Neural cell (in vitro differentiated cells): ENCODE results near the gene OSCAR. TPM values are rescaled to one million over a fixed set of nuclear protein-coding genes. Genes with fewer than 3 reads are reported as not detected.

Experiments
- H2AFZ ChIP-seq: fragments of 200-600, 300-800 bp; sonication (generic), shearing (Covaris generic); 2 replicates; pipeline ENCODE4 v1.6.0; 2014; ENCODE audit warnings: low read depth, mild to moderate bottlenecking, antibody characterized with exemption, low read length, moderate library complexity
- H3F3A ChIP-seq: fragments of 200-600 bp; shearing (Covaris generic); 2 replicates; pipeline ENCODE4 v1.6.1; 2016; ENCODE audit warnings: mild to moderate bottlenecking, moderate library complexity, mixed read lengths, antibody characterized with exemption, low read length; ENCODE audit not compliant: insufficient read depth, poor library complexity, severe bottlenecking
- H3K27ac ChIP-seq: fragments of 200-600, 300-800 bp; sonication (generic), shearing (Covaris generic); 2 replicates; pipeline ENCODE4 v1.5.1; 2014; ENCODE audit warnings: mild to moderate bottlenecking, low read length, moderate library complexity
- H3K27me3 ChIP-seq: fragments of 300-800, 200-600 bp; sonication (generic), shearing (Covaris generic); 2 replicates; pipeline ENCODE4 v1.6.0; 2014; ENCODE audit warnings: mild to moderate bottlenecking, low read depth, low read length, moderate library complexity; ENCODE audit not compliant: insufficient read depth
- H3K36me3 ChIP-seq: fragments of 300-800, 200-600 bp; sonication (generic), shearing (Covaris generic); 2 replicates; pipeline ENCODE4 v1.5.1; 2014; ENCODE audit warnings: mild to moderate bottlenecking, antibody characterized with exemption, low read length, moderate library complexity; ENCODE audit not compliant: insufficient read depth
- H3K4me2 ChIP-seq: fragments of 300-800, 200-600 bp; sonication (generic), shearing (Covaris generic); 2 replicates; pipeline ENCODE4 v1.6.0; 2014; ENCODE audit warnings: mild to moderate bottlenecking, low read length
- H3K4me3 ChIP-seq: fragments of 300-800, 200-600 bp; sonication (generic), shearing (Covaris generic); 2 replicates; pipeline ENCODE4 v1.5.1; 2014; ENCODE audit warnings: mild to moderate bottlenecking, low read length, moderate library complexity
- H3K79me2 ChIP-seq: fragments of 200-600 bp; shearing (Covaris generic); replicated peaks from 2 replicates; pipeline ENCODE4 v1.6.0; 2014; ENCODE audit warnings: mild to moderate bottlenecking, low read length, moderate library complexity; ENCODE audit not compliant: insufficient read depth
- H3K9ac ChIP-seq: fragments of 300-800, 200-600 bp; sonication (generic), shearing (Covaris generic); 2 replicates; pipeline ENCODE4 v1.6.1; 2016; ENCODE audit warnings: mild to moderate bottlenecking, low read length, mixed read lengths
- H3K9me2 ChIP-seq: fragments of 200-600 bp; shearing (Covaris generic); 2 replicates; pipeline ENCODE4 v1.6.1; 2016; ENCODE audit warnings: mild to moderate bottlenecking, low read length, mixed read lengths; ENCODE audit not compliant: insufficient read depth
- H3K9me3 ChIP-seq: fragments of 200-600, 300-800 bp; sonication (generic), shearing (Covaris generic); 2 replicates; pipeline ENCODE4 v1.6.1; 2016; ENCODE audit warnings: mild to moderate bottlenecking, mixed run types, low read length, moderate library complexity, mixed read lengths
- H4K20me1 ChIP-seq: fragments of 200-600 bp; shearing (Covaris generic); 2 replicates; pipeline ENCODE4 v1.6.1; 2016; ENCODE audit warnings: mild to moderate bottlenecking, mixed run types; ENCODE audit not compliant: insufficient read depth
- CTCF ChIP-seq: fragments of 450-650 bp; IDR thresholded peaks from 2 replicates; pipeline ENCODE4 v1.5.1; 2014; ENCODE audit warnings: antibody characterized with exemption, mild to moderate bottlenecking, moderate library complexity; ENCODE audit not compliant: poor library complexity, severe bottlenecking
- EP300 ChIP-seq: fragments of 450-650 bp; conservative IDR thresholded peaks from 2 replicates; pipeline ENCODE4 v1.6.1; 2014; ENCODE audit warnings: antibody characterized with exemption, mild to moderate bottlenecking, moderate library complexity; ENCODE audit not compliant: poor library complexity, severe bottlenecking
- EZH2 ChIP-seq: fragments of 200-600, 300-800 bp; shearing (Covaris generic), sonication (generic); IDR thresholded peaks from 2 replicates; pipeline ENCODE4 v1.6.1; 2014; ENCODE audit warnings: antibody characterized with exemption, low read length, borderline replicate concordance, mild to moderate bottlenecking; ENCODE audit not compliant: insufficient read depth, poor library complexity, severe bottlenecking
- MXI1 ChIP-seq: fragments of 450-650 bp; conservative IDR thresholded peaks from 2 replicates; pipeline ENCODE4 v1.6.1; 2014; ENCODE audit warnings: antibody characterized with exemption, mild to moderate bottlenecking; ENCODE audit not compliant: poor library complexity, severe bottlenecking
- POLR2AphosphoS5 ChIP-seq: IDR thresholded peaks from 2 replicates; pipeline ENCODE4 v1.6.1; 2012
- RAD21 ChIP-seq: fragments of 450-650 bp; conservative IDR thresholded peaks from 2 replicates; pipeline ENCODE4 v1.6.1; 2014; ENCODE audit warnings: antibody characterized with exemption, mild to moderate bottlenecking, moderate library complexity
- REST ChIP-seq: IDR thresholded peaks from 2 replicates; pipeline ENCODE4 v1.6.1; 2012; ENCODE audit warnings: borderline replicate concordance
- SMC3 ChIP-seq: fragments of 450-650 bp; conservative IDR thresholded peaks from 2 replicates; pipeline ENCODE4 v1.6.1; 2014; ENCODE audit warnings: antibody characterized with exemption, mild to moderate bottlenecking, moderate library complexity; ENCODE audit not compliant: poor library complexity
- TAF1 ChIP-seq: IDR thresholded peaks from 2 replicates; pipeline ENCODE4 v1.6.1; 2012; ENCODE audit warnings: low read depth
- polyA plus RNA-seq: library from polyadenylated mRNA; depleted of rRNA; stranded (reverse); fragments of >200 nt; gene quantifications from 2 replicates; pipeline ENCODE4 v1.2.3, GENCODE V29; 2014

The OSCAR gene
- polyA plus RNA-seq, 1 donor from 2014 or later = 0.20 TPM

GRCh38 chr19:54147676-54148075, 47.1 kb upstream of the OSCAR start:
- Histone ChIP-seq H3K36me3 (no peaks in the 10 kb centered on the region), H2AFZ (no peak overlapping the region), H3K27me3 (no peaks in the 10 kb centered on the region), H3F3A (no peaks in the 10 kb centered on the region), H3K4me2 (no peak overlapping the region), H3K79me2 (no peaks in the 10 kb centered on the region), H3K4me3 (no peak overlapping the region), H4K20me1 (no peaks in the 10 kb centered on the region), H3K9me2 (no peaks in the 10 kb centered on the region), H3K9me3 (no peaks in the 10 kb centered on the region), H3K27ac (no peak overlapping the region), H3K9ac (no peak overlapping the region)
- TF ChIP-seq POLR2AphosphoS5 = no peak
- no peak for TF ChIP-seq TAF1
- no peak for TF ChIP-seq RAD21
- no peak for TF ChIP-seq EZH2
- no peak for TF ChIP-seq MXI1
- no peak for TF ChIP-seq SMC3
- no peak for TF ChIP-seq REST
- TF ChIP-seq CTCF = no peak
- TF ChIP-seq EP300 = no peak

- H3K4me3 ChIP-seq = no peak overlapping the region
- peaks cover 7% of the 10 kb centered on the region for H3K79me2 ChIP-seq
- no peak overlapping the region for H3K27ac ChIP-seq
- H4K20me1 ChIP-seq = no peaks in the 10 kb centered on the region
- no peak overlapping the region for H3K4me2 ChIP-seq
- no peaks in the 10 kb centered on the region for H3K27me3 ChIP-seq
- no peaks in the 10 kb centered on the region for H3F3A ChIP-seq
- no peaks in the 10 kb centered on the region for H3K9me2 ChIP-seq
- H2AFZ ChIP-seq = no peak overlapping the region
- H3K36me3 ChIP-seq = no peaks in the 10 kb centered on the region
- TF ChIP-seq EZH2 (no peak), EP300 (no peak), RAD21 (no peak), CTCF (no peak)
- H3K9ac ChIP-seq = no peak overlapping the region
- H3K9me3 ChIP-seq = no peaks in the 10 kb centered on the region
Measured at GRCh38 chr19:54145541-54146158, 45.0 kb upstream of the OSCAR start.
